HS-5 (cell line): Measurements from ENCODE around the gene IL24.

Experiments
- DNase-seq: peaks from one replicate; pipeline ENCODE4 v3.0.0-alpha.2; 2012; ENCODE audit warnings: low read depth

IL24 gene

DNA sequence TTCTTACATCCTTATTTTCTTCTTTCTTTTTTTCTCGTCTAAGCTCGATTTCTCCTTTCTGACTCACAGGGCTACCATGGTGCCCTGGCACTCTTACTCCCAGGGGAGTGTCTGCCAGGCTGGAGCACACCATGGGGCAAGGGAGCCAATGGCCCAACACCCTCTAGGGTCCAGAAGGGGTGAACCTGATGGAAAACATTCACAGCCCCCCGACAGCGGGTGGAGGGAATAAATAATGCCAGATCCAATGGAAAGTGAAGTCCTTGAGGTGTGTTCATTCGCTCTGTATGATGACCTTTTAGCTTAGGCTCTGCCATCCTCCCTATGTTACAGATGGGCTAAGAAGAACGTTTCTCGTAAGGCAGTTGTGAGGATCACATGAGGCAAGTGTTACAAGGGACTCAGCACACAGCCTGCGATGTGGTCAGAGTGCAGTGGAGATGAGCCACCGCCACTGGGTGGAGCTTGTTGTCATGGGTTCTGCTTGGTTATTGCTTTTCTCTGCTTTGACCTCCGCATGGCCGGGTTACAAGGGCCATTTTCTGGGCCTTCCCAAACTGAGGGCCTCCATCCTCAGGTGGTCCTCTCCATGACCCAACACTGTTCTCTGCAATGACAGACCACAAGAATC lies 28.0 kb downstream of the IL24 start:
- DNase-seq: no peak

DNA sequence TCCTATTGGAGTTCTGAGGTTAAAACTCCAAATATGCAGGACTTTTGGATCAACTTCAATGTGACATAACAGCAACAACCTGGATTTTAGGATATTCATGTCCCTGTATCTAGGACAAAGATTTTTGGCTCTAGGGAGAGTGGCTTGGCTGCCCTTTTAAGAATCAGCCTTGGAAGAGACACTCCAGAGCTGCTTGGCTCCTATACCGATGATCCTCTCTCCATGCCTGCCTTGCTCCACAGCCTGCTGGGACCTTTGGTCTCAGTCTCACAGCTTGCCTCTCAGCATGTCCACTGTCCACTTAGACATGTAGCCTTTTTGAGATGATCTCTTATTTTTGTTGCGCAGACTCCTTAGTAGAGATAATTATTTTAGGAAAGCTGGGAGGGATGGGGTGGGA lies 29.0 kb downstream of the IL24 start:
- DNase-seq: no peak

DNA sequence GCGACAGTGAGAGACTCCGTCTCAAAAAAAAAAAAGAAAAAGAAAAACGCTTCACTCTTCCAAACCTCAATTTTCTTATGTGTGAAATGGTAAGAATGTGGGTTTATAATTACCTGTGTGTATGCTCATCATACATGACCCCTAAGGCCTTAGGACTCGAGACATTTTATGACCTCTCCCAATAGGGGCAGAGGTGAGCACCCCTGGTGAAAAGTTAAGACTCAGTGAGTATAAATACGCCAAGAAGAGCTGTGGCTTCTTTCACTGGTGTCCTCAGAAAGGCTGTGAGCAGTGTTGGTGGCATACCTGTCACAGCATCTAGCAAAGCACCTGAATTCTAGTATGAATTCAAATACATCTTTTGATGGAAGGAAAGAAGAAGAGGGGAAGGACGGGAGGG lies 32.3 kb downstream of the IL24 start:
- no peak for DNase-seq

DNA sequence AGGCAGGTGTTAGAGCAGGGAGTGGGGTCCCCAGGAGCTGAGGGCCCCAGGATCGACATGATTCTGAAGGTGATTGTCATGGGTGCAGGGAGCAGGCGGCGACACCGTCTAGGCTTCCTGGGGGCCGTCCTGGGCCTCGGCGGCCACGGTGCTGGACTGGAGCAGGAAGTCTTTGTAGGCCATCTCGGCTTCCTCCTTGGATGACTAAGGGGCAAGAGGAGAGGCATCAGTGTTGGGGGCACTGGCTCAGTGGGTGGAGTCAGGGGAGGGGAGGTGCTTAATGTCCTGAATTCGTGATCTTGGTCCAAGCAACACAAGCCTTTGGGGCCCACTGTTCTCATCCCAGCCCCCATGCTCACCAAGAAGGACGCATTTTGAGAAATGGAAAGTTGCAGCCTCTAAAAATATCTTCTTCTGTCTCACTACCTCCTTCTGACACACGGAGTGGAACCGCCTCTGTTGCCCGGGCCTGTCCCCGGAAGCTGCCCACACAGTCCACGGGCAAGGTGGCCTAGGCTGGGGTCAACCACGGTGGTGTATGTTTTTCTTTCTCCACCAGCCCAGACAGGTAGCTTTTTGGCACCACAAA lies 33.1 kb downstream of the IL24 start:
- no peak for DNase-seq

DNA sequence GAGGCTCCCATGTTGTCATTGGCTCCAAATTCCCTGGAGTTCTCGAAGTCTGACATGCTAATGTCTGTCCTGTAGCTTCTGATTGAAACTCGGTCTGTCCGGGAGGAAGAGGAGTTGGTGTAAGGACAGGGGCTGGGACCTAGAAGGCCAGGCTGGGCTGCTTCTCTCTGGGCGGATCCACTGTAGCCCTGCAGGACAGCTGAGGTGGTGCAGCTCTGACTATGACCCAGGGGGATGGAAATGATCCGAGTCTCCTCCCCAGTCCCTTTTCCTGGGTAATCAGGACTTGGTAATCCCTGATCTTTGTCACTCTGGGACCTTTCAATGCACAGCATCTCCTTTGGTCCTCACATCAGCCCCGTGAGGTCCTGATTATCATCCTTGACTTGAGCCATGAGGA lies 34.5 kb downstream of the IL24 start:
- no peak for DNase-seq

DNA sequence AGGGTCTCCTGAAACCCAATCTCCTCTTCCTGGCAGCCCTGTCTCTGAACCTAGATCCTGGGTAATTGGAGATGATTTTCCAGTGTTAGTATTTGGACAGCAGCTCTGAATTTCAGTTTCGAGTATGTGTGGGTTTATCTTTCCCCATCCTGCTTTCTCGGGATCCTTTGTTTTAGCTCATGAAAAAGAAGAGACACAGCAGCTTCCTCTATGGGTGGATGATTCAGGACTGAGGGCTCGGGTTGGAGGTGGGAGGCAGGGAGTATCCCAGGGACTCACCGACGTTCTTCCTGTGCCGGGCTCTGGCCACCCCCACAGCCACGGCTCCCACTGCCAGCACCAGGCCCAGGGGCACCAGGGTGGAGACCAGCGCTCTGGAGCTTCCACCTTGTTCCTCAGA lies 34.9 kb downstream of the IL24 start:
- no peak for DNase-seq

DNA sequence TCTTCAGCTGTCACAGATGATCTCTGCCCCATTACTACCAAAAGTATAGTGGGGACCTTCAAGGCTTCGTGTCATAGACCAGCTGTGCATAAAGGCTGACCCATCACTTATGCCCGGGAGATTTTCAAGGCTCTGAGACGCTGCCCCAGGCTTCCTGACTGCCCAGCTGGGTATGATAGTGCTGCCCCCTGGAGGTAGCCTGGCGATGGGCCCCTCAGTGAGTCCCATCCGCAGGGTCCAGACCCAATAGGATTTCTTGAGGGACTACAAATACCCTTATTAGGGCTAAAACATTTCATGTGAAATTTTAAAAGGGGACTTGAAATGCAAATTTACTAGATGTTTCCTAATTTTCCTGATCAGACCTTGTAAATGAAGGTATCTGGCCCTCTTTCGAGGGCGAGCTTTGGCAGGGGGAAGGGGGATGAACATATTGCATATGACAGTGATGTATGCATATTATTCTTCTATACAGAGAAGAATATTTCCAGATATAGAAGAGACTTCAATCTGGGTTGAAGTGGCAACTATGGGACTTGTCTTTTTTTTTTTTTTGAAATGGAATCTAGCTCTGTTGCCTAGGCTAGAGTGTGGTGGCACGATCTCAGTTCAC lies 36.2 kb downstream of the IL24 start:
- DNase-seq: no peak

DNA sequence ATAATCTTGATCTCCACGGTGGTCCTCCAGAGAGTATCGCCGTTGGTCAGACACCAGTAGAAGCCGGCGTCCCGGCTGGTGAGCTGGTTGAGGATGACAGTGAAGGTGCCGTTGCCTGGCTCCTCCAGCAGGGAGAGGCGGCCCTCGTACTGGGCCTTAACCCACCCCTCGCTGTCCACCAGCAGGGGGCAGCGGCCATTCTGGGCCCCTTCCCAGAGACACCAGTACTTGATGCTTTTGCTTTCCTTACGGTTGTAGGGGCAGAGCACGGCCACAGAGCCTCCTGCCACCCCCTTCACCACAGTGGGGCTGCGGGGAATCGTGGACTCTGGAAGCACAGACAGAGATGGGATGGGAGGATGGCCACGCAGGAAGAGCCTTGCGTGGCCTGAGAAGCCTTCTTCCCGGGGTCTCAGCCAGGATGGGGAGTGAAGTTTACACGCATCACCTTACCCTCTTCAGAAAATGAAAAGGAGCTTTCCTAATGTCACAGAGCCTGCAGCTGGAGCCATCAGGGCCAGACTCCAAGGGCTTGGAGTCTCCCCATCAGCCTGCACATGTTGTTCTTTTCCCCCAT lies 38.3 kb downstream of the IL24 start:
- DNase-seq: no peak

DNA sequence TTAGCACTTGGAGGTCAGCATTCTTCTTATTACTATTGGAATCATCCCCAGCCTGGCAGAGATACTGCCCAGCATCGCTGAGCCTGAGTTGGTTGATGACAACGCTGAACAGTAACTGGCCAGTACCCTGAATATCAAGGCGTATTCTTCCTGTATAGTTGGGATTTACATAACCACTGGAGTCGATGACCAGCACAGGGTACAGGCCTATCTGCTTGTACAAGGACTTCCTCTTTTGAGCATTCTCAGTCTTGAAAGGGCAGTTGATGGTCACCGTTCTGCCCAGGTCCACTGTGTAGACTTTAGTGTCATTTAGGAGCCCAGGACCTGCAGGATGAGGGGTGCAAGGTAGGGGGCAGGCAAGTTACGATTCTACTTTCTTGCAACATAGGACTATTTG lies 40.2 kb downstream of the IL24 start:
- DNase-seq: no peak

DNA sequence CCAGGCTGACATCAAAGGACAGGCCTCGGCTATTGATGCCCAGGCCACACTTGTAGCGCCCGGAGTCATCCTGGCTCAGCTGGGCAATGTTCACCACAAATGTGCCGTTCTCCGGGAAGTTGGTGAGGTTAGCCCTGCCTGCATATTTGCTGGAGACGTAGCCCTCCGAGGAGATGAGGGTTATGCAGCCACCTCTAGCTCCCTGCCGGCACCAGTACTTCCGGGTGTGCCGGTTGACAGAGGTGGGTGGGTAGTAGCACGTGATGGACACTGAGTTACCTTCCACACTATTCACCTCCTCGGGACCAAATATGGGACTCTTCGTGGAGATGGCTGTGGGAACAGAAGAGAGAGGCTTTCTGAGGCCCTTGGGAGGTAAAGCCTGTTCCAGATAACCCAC lies 41.9 kb downstream of the IL24 start:
- no peak for DNase-seq

DNA sequence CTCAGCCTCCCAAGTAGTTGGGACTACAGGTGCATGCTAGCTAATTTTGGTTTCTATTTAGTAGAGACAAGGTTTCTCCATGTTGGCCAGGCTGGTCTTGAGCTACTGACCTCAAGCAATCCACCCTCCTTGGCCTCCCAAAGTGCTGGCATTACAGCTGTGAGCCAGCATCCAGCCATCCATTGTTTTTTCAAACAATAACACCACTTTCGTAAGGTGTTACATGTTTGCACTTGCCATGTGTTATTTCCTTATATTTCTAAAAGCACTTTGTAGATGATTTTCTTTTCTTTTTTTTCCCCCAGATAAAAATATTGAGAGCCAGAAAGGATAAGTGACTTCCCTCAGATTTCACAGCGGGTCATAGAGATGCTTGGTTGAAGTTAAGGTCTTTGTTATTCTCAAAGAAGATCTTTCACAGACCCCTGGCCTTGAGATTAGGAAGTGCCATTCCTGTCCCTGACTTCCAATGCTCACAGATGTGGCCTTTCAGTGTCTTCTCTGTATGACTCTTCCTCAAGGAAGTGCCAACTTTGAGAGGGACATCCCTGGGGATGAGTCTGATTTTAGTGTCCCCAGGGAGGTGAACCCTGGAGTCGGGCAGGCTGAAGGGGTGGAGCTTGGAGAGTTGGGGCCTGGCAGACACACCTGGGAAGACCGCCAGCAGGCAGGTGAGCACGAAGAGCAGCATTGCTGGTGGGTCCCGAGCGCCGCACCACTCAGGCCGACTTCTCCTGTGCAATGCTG lies 42.8 kb downstream of the IL24 start:
- DNase-seq: no peak

DNA sequence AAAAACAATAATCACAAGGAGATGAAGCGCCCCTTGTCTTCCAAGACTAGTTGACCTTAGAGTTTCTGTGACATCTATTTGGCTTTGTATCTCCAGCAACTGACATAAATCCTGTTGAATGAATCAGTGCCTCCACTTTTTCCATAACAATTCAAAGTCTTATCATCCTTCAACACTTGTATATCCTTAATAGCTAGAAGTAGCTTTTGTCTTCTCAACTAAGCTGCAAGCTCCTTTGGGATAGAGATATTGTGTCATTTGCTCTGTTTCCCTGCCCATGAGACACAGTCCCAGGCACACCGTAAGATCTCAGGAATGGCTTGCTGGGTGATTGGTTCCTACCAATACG lies 43.3 kb downstream of the IL24 start:
- no peak for DNase-seq

DNA sequence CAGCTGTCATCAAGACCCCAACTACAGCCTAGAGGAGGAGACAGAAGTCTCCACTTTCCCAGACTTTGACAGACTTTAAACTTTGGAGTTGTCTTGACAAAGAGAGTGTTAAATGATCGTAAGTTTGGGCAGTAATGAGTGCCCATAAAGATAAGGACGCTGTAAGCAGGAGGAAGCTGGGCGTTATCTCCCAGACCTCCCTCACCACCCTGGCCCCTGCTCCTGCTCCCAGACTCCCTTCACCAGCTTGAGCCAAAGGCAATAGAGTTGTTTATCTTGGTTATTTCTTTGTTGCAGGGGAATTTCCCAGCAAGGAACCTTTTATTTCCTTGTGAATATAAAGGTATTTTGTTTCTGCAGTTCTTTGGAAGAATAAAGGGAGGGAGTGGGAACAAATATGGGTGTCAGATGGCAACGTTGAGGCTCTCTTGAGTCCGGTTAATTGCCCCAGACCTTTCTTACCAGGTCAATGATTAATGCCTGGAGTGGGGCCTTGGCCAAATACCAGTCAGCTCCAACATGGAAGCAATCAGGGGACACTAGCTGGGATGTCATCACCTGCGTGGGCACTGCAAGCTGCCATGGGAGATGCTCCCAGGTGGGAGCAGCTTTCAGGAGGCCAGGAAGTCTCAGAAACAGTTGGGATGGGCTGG lies 44.6 kb downstream of the IL24 start:
- no peak for DNase-seq

DNA sequence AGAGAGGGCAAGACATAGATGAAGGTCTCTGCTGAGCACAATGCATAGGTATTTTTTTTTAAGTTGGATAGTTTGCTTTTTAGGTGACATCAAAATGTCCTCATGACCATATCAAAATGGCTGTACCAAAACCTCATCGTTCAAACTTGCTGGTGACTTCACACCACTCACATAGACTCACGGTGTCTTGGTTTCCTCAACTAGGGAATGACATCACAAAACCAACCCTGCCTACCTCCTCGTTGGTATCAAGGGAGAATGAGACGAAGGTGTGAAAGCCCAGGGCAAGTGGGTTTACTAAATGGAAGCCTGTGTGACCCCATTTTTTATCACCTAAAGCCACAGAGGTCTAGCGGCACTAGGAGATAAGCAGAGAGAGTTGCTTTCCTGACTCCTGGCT lies 47.5 kb downstream of the IL24 start:
- no peak for DNase-seq

DNA sequence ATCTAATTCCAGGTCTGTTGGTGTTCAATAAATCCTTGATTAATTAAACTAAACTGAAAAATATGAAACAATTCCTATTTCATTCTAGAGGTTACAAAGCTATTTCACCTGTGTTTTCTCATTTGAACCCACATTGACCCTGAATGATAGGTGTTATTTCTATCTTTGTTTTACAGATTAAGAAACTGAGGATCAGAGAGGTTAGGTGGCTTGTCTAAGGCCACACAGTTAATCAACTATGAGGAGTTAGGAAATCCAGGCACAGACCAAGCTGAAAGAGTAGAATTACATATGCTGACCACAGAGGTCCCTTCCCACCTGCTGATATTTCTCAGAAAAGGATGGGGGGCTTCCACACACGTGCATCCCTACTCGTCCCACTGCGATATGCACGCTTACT lies 48.5 kb downstream of the IL24 start:
- no peak for DNase-seq

DNA sequence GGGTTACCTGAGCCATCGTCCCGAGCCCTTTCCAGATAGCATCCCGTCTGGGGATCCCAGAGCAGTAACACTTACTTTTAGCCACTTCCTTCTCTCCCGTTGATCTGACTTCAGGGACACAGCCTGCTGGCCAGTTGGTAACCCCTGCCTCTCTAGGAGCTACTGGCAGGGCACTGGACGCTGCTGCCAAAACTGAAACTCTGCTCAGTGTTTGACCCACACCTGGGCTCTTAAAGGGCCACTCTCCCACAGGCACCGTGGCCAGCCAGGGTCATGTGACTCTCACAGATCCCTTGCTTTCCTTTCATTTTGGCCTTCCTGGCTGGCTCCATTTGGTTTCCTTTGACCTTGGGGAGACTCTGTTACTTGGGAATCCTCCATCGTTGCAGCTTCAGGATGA lies 49.0 kb downstream of the IL24 start, which contains the start of gene PIGR:
Gene PIGR, minus strand, starts transcription at position 206 of the 400 bp plus-strand sequence. CDS start 5,935 bp downstream, outside the sequence.
- no peak for DNase-seq

DNA sequence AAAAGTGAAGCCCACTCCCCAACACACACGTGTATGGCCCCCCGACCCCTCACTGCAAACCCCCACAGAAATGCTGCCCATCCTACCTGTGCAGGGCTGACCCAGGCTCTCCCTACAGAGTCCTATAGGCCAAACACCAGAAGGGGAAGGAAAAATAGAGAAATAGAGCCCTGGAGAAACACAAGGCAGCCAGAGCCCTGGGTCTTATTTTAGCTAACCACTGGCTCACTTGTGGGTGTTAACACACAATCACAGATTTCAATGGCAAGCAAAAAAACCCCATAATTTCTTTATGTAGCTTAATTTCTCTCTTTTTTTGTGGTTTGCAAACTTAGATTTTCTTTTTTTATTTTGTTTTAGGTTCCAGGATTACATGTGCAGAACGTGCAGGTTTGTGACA lies 50.0 kb downstream of the IL24 start:
- DNase-seq: no peak

DNA sequence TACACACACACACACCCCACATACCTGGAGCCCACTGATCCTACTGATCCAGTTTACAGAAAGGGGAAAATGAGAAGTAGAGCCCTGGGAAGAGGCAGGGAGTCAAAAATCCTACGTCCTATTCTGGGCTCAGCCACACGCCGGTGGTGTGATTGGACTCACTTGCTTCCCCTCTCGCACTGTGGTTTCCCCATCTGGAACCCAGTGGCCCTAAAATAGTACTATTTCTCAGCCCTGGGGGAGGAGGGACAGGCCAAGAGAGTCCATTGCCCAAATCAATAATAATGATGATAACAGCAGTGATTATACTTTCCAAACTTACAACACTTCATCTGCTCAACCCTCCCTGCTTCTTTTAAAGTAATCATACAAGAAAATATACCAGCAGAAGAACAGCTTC lies 52.0 kb downstream of the IL24 start:
- DNase-seq: no peak

DNA sequence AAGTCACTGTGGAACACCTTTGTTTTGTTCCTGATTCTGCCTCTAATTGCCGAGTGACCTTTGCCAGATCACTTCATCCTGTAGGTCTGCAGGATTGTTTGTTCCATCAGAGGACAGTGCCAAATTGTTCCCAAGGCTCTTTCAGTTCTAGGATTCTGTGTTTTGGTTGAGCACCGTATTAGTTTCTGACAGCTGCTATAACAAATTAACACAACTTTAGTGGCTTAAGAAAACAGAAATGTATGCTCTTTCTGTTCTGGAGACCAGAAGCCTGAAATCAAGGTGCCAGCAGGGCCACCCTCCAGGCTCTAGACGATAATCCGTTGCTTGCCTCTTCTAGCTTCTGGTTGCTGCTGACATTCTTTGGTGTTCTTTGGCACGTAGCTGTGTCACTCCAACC lies 52.4 kb downstream of the IL24 start:
- no peak for DNase-seq

DNA sequence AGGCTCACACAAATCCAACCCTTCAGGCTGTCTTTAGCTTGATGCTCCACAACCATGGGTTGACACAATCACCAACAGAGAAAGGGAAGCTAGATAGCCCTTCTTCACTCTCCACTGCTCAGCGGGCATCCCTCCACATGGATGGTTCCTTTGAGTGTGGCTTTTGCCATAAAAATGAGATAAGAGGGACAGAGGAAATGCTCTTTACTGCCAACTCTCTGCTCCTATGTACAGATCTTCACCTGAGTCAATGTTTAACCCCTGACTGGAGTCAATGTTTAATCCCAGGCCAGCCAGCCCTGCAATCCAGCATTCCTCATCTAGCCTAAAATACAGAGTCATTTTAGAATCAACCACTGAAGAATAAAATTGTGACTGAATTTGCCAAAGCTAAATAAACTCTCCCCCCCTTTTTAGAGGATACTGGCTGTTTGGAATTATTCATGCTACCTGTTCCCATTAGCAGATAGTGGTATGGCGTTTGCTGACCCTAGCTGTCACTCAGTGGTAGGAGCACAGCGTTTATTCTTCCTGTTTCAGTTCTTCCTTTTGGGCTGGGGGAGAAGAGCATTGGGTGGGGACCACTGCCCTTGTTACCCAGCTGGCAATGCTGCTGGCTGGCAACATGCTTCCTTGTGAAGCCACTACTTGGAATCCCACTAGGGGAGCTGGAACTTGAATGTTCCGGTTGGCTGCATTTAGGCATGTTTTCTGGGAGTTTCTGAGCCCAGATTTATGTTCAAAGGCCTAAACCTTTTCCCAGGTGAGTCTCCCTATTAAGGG lies 54.3 kb downstream of the IL24 start:
- no peak for DNase-seq

DNA sequence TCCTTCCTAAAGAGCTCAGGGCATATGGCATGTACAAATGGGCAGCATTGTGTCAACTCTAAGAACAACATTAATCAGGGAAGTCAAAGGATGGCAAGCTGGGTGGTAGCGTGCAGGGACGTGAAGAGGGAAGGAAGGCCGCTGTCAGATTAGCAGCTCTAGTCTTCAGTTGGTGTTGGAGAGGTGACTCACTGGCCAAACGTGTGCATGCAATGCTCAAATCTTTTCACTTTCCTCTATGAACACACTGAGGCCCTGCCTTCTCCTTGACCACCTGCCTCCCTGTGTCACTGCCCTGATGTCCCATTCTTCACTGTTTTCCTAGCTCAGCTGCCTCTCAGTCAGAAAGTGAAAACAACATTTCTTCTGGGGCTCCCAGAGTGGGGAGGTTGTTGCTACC lies 54.9 kb downstream of the IL24 start:
- DNase-seq: no peak

DNA sequence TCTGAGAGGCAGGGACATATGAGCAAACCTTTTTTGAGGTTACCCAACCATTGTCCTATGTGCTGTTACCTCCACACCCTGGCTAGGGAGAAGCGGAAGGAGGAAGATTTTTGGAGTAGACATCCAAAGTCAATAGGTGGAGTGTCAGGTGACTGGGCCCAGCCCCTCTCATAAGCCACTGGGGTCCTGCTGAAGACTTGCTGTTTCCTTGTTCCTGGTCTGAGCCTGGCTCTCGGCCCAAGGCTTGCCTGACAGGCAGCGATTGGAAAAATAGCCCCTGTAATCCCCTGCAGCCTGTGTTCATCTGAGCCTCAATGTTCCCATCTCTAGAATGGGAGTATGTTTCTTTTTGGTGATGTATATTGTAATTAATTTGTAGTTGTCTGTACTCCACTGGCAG lies 55.9 kb downstream of the IL24 start:
- DNase-seq: no peak
